Activated CD4-positive, alpha-beta T cell treated with anti-CD3 and anti-CD28 coated beads, Interleukin-2, amount 50 U/mL, for 24 hours (primary cell): ENCODE measurements around the gene KIAA0753.

Experiments used
- DNase-seq, 2 donors: peaks; one replicate each; pipeline ENCODE4 v3.0.0-alpha.2; 2020; ENCODE audit warnings: low read depth in 1 of 2, low spot score in 1 of 2

KIAA0753 gene

DNA sequence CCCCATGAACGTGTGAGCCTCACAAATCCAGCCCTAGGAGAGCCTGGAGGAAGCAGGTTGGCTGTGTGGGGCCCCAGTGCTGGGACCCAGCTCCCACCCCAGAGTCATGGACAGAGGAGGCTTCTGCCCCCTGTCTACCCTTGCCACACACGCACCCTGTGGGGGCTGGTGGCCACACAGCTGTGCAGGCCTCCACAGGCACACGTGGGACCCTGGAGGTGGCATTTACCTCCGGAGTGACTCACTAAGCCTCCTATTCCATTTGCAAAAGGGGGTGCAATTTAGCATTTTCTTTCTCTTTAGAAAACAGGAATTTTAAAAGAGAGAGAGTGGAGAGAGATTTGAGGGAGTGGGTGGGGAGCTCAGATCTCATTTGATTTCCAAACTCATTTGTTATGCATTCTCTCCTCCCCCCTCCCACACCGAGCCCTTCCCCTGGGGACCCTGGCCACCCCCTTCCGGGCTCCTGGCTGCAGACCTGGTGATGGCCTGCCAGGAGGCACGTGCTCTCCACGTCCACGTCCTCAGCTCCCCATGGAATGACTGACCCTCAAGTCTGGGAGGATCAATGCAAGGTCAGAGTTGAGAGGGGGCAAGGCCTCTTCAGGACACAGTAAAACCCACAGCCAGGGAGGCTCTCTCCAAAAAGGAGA lies 91.0 kb downstream of the KIAA0753 start:
- no peak for DNase-seq

DNA sequence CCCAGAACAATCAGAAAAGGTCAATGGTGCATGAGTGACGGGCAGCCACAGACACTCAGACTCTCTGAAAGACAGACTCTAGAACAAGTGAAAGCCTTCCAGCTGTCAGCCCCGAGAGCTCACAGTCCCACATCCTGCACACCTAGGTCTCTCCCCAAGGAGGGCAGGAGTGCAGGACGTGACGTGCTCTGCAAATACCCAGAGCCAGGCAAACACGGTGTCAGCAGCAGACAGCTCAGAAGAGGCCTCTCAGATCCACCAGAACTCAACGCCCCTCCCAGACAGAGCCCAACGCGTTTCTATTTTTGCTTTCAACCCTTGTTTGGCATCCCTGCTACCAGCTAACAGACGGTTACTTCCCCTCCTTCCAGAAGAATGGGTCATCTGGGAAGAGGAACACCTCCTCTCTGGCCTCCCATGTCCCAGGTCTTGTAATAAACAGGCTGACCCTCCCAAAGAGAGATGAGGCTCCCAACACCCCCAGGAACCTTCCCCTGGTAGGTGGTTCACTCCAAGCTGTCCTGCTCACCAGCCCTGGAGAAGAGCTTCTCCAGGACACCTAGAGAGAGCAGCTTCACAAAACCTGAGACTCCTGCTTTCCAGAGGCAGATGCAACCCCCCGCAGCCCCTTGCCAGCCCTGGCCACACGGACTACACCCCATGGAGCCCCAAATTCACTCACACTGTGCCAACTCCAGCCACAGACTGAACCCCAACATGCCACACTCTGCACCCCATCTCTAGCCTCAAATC lies 91.8 kb downstream of the KIAA0753 start:
- DNase-seq, result no peak

DNA sequence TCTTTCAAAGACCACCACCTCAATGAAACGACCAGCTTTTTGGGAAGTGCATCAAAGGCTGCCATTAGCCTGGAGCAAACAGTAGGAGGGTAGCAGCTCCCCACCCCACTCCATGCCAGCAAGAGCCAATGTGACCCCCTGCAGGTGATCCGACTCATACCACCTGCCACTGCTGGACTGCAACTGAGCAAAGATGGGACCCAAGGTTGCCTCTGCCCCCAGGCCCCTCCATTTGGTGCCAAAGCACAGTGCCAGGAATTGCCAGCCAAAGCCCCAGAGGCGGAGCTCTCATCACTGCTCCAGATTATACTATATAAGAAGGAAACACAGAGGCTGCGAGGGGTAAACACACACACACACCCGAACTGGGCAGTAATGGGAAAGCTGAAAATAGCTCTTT lies 92.5 kb downstream of the KIAA0753 start:
- DNase-seq, result no peak

DNA sequence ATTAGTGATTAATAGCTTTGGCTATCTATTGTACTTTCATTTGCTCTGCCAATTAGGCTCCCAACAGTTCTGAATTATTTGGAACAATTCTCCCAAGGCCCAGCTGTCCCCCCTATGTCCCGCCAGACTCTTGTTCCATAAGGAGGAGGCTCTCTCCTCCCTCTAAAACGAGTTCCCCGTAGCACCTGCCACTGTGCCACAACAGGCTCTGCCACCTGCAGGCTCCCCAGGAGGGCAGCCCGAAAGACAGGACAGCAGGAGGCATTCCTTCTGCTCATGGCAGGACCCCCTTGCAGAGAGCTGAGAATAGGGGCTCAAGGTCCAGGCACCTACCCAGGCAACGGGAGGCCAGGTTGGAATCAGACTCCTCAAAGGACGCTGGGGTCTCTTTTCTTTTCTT lies 93.2 kb downstream of the KIAA0753 start:
- no peak for DNase-seq

DNA sequence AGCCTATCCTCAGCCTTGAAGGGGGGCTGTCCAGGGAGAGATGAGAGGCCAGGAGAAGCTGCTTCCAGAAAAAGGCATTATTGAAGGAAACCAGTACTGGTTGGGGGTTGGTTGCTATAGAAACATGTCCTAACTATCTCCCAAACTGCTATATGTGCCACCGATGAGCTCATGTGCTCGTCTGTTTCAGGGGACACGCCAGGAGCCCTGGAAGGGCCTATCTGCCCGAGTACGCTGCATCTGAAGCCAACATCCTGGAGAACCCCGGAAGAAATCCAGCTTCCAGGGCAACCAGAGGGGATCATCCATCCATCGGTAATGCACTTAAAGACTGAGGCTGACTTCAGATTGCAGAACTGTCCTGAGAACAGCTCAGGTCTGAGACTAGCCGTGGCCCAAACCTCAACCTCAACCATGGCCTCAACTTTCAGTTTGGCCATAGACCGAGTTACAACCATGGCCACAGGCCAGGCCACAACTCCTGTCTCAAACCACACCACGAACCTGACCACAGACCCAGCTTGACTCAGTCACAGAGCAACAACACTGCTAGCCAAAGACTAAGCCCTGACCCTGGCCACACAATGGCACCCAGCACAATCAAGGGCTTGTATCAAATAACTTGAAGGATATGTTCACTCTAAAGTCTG lies 94.3 kb downstream of the KIAA0753 start:
- DNase-seq, result no peak

DNA sequence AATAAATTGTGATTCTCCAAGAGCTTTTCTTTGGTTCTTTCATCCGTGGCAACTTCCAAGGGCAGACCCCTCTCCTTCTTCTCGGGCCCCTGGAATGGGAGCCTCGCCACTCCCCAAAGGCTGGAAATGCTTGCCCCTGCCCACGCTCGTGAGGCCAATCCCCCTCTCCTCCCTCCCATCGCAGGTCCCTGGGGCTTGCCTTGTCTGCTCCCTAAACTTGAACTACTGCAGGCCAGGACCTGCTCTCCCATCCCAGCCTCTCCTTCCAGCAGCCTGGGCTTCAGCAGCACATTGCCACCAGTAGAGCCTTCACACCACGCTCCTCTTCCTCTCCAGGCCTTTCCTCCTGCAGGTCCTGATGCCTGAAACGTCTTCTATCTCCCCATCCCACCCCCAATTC lies 95.2 kb downstream of the KIAA0753 start:
- DNase-seq, result no peak

DNA sequence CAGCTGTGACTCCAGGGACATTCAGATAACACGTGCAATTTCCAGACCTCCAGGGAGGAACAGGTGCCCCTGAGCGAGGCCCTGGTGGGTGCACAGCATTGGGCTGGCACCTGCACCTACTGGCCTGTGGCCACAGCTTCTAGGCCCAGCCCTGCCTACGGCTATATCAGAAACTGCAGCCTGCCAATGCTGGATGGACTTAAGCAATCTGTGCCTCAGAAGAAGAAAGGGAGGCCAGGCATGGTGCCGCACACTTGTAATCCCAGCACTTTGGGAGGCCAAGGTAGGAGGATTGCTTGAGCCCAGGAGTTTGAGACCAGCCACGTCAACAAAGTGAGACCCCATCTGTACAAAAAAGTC lies 96.5 kb downstream of the KIAA0753 start:
- DNase-seq, result no peak

DNA sequence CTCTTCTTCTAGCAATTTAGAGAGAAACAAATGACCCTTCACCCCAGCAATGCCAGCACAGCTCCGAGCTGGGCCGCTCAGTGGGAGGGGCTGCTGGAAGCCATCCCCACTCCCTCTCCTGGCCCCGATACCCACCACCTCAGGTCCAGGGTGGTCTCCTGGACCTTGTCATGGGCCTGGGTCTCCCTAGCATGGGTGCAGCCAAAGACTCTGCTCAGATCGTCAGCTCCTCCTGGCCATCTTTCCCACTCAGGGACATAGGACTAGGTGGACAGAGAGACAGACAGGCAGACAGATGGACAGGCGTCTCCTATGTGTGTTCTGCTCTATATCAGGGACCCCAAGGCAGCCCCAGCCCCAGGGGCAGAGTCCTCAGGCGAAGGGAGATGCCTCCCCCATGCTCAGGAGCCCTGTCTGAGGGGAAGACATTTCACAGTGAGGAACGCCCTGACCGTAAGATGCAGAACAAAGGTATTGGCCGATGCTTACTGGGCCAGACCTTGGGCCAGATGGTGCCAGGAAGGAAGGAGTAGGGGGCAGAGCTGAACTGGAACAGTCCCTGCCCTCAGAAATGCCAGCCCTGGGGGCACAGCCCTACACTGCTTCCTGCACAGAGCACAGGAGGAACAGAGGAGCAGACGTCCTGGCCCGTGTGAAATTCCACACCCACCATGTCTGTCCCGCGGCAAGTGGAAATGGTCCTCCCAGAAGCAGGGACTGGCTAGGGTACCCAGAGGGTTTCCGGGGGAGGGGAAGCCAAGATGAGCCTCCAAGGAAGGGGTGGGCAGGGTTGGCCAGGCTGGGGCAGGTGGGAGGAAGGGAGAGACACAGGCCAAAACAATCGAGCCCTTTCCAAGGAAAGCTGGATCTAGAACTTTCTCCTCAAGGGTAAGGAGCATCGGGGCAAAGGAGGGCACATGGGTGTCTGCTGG lies 97.2 kb downstream of the KIAA0753 start:
- DNase-seq, result no peak

DNA sequence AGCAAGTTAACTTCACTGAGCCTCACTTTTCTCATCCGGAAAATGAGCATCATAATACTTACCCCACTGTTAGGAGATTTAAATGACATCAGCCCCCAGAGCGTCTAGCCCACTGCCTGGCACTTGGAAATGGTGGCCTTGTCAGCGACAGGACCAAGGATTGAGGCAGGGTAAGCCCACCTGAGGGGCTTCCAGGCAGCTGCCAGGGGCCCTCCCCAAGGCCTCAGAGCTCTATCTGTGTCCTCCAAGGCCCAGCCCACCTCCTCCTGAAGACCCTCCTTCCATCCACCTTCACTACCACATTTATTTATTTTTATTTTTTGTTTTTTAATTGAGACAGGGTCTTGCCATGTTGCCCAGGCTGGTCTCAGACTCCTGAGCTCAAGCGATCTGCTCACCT lies 97.9 kb downstream of the KIAA0753 start:
- no peak for DNase-seq

DNA sequence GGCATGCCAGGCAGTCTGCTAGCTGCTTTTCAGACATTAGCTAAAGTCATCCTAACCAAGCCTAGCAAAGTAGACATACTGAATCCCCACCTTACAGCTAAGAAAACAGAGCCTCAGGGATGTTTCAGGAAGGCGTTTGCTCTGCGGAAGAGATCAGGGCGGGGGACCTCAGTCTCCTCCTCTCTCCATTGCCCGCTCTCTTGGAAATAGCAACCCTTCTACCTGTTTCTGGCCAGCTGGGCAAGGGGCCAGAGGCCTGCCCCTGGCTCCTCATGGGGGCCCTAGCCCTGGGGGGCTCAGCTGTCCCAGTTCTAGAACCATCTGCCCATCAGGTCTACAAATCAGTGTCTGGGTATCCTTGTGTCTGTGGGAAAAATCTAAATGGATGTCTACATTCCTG lies 98.6 kb downstream of the KIAA0753 start:
- no peak for DNase-seq

DNA sequence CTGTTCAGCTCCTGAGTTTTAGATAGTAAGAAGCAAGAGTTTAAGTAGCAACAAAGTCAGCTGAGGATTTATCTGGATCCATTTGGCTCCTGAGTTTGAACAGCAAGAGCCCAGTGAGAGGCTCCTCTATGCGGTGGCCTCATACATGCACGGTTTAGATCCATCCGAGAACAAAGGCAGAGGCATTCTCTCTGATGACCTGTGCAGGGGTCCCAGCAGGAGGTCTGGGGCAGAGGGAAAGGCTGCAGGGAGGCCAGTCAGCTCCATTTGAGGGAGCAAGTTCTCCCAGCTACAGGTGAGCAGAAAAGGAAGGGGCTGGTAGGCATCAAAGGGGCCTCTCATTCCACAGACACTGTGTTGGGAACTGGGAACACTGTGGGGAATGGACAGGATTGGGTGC lies 100.6 kb downstream of the KIAA0753 start:
- DNase-seq, result no peak

DNA sequence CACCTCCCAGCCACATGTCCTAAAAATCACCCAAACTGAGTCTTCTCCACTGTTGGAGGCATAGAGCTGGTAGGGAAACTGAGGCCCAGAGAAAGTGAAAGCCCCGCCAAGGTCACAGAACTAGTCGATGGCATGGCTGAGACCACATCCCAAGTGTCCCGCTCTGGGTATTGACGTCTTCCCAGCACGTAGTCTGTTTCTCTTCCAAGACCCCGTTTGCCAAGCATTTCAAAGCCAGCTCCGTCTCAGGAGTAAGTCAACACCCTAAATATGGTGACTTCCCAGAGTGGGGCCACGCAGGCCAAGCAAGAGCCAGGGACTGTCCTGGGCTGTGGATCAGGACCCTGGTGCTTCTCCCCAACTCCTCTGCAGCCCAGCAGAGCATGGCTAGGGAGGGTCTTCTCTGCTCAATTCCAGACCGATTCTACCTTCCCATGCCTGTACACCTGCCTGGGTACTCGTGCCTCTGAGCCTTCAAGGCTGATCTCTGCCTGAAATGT lies 103.9 kb downstream of the KIAA0753 start:
- no peak for DNase-seq

DNA sequence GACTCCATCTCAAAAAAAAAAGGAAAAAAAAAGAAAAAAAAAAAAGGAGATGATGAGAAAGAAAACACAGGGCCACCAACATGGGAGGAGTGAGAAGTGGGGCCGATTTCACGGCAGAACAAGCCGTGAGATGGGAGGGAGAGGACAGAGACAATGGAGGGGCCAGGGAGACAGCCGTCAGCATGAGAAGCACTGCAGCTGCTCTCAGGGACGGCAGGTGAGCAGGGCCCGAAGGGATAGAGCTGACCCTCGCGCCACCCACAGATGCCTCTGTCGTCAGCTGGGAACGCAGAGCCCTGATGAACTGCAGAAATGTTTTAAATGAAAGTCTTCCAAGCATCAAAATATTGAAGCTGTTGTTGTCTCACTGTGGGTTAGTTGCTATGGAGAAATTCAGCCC lies 104.5 kb downstream of the KIAA0753 start:
- DNase-seq, result no peak

DNA sequence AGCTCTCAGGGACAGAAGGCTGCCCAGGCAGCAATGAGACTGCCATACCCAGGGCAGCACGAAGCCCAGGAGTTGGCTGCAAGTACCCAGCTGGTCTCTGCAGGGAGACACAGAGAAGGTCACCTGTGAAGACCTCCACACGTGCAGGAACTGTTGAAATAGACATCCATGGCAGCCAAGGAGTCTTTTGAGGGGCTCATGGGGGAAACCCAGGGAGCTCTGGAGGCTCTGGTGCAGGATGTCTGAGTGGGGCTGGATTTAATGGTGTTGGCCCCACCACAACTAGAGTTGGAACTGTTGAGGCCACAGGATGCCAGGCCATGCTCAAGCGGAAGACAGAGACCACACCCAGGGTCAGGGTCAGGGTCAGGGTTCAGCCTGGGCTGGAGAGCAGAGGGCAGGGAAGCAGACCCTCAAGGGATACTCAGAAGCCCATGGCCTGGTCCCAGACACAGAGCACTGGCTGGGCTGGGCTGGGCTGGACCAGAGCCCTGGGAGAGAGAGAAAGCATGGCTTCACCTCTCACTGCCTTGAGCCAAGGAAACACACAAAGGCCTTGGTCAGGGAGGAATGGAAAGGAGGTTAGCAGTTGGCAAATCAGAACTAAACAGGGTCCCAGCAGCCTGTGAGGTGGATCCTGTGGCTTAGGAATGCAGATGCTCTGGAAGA lies 105.5 kb downstream of the KIAA0753 start:
- no peak for DNase-seq

DNA sequence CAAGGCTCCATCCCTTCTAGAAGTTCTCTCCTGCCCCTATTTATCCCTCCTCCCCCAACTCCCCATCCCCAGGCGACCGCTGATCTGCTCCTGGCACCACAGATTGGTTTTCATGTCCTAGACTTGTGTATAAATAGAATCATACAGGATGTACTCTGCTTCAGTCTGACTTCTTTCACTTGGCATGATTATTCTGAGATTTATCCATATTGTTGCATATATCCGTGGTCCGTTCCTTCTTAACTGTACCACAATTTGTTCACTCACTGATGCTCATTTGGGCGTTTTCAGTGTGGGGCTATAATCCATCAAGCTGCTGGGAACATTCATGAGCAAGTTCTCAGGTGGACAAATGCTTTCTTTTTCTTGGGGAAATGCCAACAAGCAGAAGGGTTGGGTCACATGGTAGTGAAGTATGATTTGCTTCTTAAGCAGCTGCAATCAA lies 108.0 kb downstream of the KIAA0753 start:
- no peak for DNase-seq

DNA sequence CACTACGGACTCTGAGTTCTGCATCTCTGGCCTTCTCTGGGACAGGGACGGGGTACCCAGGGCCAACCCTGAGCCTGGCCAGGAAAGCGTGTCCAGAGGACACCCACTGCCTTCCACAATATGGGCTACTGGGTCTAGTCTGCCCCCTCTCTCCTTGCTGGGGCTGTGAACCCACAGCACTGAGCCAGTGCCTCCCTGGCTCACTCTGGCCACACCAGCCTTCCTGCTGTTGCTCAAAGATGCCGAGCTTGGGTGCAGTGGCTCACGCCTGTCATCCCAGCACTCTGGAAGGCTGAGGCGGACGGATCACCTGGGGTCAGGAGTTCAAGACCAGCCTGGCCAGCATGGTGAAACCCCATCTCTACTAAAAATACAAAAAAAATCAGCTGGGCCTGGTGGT lies 108.9 kb downstream of the KIAA0753 start:
- no peak for DNase-seq

DNA sequence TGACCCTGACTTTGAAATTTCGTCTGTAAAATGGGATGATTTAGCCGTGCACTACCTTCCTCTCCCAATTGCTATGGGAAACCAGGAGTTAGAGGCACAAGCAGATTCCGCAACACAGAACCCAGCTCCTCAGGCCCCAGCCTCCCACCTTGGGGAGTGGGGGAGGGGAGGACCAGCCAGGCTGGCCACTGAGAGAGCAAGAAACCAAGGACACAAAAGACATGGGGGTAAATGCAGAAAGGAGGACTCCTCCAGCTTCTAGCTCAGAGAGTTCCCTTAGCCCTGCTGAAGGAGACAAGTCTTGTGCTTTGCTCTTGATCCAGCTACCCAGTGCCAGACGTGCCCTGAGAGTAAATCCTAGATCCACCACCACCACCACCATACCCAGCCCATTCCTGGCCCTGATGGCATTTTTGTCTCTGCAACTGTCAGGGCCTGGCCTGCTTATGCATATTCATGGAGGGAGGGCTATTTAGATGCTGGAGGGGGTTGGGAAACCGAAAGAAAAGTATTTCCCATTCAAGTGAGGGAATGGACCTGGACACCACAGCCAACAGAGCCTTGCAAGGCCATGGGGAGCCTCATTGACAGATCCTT lies 110.1 kb downstream of the KIAA0753 start:
- no peak for DNase-seq

DNA sequence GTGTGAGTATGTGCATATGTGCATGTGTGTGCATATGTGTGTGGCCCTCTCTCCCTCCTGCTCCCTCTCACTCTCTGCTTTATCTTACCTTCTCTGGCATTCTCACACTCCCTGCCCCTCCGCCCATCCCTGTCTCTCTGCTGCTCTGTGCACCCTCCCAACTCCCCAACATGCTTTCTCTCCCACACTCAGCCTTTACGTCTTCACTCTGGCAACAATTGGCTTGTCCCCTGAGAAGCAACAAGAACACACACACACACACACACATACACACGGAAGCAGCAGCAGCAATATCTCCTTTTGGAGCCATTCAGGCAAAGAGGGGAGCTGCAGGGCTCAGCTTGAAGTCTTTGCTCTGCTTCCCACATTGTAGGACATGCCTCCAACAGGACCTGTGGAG lies 112.0 kb downstream of the KIAA0753 start:
- DNase-seq, result no peak
